Loucy (cell line): ENCODE results near the gene CHERP.
A peak's percentile ranks its signal among the peaks of the same experiment; 100 is the strongest.

Experiments
- H2AFZ ChIP-seq: fragments of 200-600 bp; sonication (generic); 2 replicates; pipeline ENCODE4 v1.6.0; 2016; ENCODE audit warnings: antibody characterized with exemption, mild to moderate bottlenecking, low read length, moderate library complexity
- H3F3A ChIP-seq: fragments of 200-600 bp; 2 replicates; pipeline ENCODE4 v1.6.0; 2016; ENCODE audit warnings: antibody characterized with exemption, low read depth, mild to moderate bottlenecking
- H3K27me3 ChIP-seq: fragments of 200-600 bp; sonication (generic); 2 replicates; pipeline ENCODE4 v1.6.1; 2014; ENCODE audit warnings: low read length, mild to moderate bottlenecking; ENCODE audit not compliant: insufficient read depth, poor library complexity, severe bottlenecking
- H3K36me3 ChIP-seq: fragments of 200-600 bp; sonication (generic); 2 replicates; pipeline ENCODE4 v1.6.1; 2016; ENCODE audit warnings: low read length; ENCODE audit not compliant: insufficient read depth
- H3K4me1 ChIP-seq: fragments of 200-600 bp; sonication (generic); 2 replicates; pipeline ENCODE4 v1.5.1; 2014; ENCODE audit warnings: low read length, mild to moderate bottlenecking; ENCODE audit not compliant: insufficient read depth, poor library complexity, severe bottlenecking
- H3K4me2 ChIP-seq: fragments of 200-600 bp; sonication (generic); 2 replicates; pipeline ENCODE4 v1.6.0; 2014; ENCODE audit warnings: antibody characterized with exemption, low read length, low read depth, mild to moderate bottlenecking; ENCODE audit not compliant: poor library complexity, severe bottlenecking
- H3K4me3 ChIP-seq: fragments of 200-600 bp; sonication (generic); 2 replicates; pipeline ENCODE4 v1.5.1; 2014; ENCODE audit warnings: low read length, mild to moderate bottlenecking, mixed read lengths; ENCODE audit not compliant: poor library complexity, severe bottlenecking
- H3K79me2 ChIP-seq: fragments of 200-600 bp; sonication (generic); 2 replicates; pipeline ENCODE4 v1.6.1; 2014; ENCODE audit warnings: low read length; ENCODE audit not compliant: insufficient read depth
- H3K9ac ChIP-seq: fragments of 200-600 bp; sonication (generic); 2 replicates; pipeline ENCODE4 v1.6.0; 2014; ENCODE audit warnings: mild to moderate bottlenecking, low read depth, low read length, moderate library complexity; ENCODE audit not compliant: poor library complexity, severe bottlenecking
- H3K9me2 ChIP-seq: fragments of 200-600 bp; sonication (generic); replicated peaks from 2 replicates; pipeline ENCODE4 v1.6.1; 2016; ENCODE audit warnings: low read depth, low read length, mixed read lengths
- H3K9me3 ChIP-seq: fragments of 200-600 bp; sonication (generic); 2 replicates; pipeline ENCODE4 v1.6.1; 2014; ENCODE audit warnings: mild to moderate bottlenecking, antibody characterized with exemption, low read length, low read depth; ENCODE audit not compliant: insufficient read depth
- H4K20me1 ChIP-seq: fragments of 200-600 bp; sonication (generic); 2 replicates; pipeline ENCODE4 v1.6.0; 2014; ENCODE audit warnings: antibody characterized with exemption, low read length, mild to moderate bottlenecking; ENCODE audit not compliant: insufficient read depth, poor library complexity, severe bottlenecking
- EZH2phosphoT487 ChIP-seq: fragments of 200-600 bp; IDR thresholded peaks from 2 replicates; pipeline ENCODE4 v1.6.1; 2018; ENCODE audit warnings: antibody characterized with exemption, mild to moderate bottlenecking, moderate library complexity, borderline replicate concordance
- TF ChIP-seq, protein P1 (sequence below): fragments of 200-600 bp; sonication (generic); conservative IDR thresholded peaks from 2 replicates; pipeline ENCODE4 v1.5.1; 2014; ENCODE audit warnings: mild to moderate bottlenecking, antibody characterized with exemption, low read length

CHERP gene

DNA sequence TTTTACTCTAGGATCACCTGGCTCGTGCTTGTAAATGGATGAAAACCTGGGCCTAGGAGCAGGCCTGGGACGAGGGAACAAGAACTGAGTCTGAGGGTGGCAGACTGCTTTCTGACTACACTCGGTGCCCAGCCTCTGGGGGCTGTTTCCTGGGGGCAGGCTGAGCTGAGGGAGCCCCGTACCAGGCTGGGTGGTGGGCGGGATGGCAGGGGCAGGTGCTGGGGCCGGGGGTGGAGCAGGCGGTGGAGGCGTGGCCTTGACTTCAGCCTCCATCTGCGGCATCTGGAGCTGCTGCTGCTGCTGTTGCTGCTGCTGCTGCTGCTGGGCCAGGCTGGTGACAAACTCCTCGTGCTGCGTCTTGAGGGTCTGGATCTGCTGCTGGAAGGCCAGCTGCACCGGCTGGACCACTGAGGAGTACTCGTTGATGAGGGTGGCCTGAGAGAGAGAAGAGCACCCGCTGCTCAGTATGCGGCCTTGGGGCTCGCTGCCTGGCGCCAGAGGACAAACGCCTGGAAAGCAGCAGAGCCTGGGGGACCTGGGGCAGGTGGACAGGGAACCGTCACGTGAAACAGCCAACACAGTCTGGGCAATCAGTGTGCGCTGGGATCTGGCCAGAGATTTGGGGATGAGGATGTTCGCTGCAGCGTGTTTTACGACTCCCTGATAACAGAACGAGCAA is 12.6 kb downstream of the CHERP start:
- Histone ChIP-seq H3K9me3 (no peaks in the 10 kb centered on the region), H3K27me3 (no peaks in the 10 kb centered on the region), H3F3A (no peaks in the 10 kb centered on the region), H3K4me2 (no peak overlapping the region), H3K9ac (no peak overlapping the region), H3K36me3 (peaks cover 97% of the 10 kb centered on the region; the same call in 1 of the 2 replicates), H3K79me2 (no peaks in the 10 kb centered on the region; the same call in 1 of the 2 replicates), H3K4me3 (no peak overlapping the region), H3K9me2 (no peaks in the 10 kb centered on the region), H2AFZ (no peak overlapping the region), H3K4me1 (no peaks in the 10 kb centered on the region), H4K20me1 (peaks cover 4% of the 10 kb centered on the region)
- TF ChIP-seq, protein P1, sequence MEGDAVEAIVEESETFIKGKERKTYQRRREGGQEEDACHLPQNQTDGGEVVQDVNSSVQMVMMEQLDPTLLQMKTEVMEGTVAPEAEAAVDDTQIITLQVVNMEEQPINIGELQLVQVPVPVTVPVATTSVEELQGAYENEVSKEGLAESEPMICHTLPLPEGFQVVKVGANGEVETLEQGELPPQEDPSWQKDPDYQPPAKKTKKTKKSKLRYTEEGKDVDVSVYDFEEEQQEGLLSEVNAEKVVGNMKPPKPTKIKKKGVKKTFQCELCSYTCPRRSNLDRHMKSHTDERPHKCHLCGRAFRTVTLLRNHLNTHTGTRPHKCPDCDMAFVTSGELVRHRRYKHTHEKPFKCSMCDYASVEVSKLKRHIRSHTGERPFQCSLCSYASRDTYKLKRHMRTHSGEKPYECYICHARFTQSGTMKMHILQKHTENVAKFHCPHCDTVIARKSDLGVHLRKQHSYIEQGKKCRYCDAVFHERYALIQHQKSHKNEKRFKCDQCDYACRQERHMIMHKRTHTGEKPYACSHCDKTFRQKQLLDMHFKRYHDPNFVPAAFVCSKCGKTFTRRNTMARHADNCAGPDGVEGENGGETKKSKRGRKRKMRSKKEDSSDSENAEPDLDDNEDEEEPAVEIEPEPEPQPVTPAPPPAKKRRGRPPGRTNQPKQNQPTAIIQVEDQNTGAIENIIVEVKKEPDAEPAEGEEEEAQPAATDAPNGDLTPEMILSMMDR, result no peak
- no peak for TF ChIP-seq EZH2phosphoT487

DNA sequence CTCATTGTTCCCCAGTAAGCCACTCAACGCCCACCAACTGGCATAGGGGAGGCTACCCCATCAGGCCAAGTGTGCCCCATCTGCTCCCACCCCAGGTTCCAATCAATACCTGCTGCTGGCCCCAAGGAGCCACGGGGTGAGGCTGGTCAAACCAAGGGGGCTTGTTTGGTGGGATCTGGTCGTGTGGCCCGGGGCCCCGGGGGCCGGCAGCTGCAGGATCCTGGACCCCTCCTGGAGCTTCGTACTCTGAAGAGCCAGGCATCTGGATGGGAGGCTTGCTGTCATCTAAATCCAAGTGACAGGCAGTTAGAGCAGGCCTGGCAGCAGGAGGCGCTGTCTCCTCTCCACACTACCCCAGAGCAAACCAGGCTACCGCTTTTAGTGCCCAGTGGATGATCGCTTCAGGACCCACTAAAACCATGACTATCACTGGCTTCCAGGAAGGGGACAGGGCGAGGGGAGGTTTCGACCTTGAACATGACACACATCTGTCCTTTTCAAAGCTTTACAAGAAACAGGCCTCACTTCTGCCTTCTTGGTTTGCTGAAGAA is 14.2 kb downstream of the CHERP start:
- Histone ChIP-seq H3K9ac (no peak overlapping the region), H3K4me2 (no peak overlapping the region), H3K4me3 (no peak overlapping the region), H2AFZ (no peak overlapping the region), H3K9me2 (no peaks in the 10 kb centered on the region), H3K4me1 (no peaks in the 10 kb centered on the region), H4K20me1 (no peaks in the 10 kb centered on the region), H3K9me3 (no peaks in the 10 kb centered on the region), H3K36me3 (peaks cover 94% of the 10 kb centered on the region; the same call in 1 of the 2 replicates), H3K79me2 (no peaks in the 10 kb centered on the region; the same call in 1 of the 2 replicates), H3K27me3 (no peaks in the 10 kb centered on the region), H3F3A (no peaks in the 10 kb centered on the region)
- TF ChIP-seq EZH2phosphoT487, result no peak
- TF ChIP-seq, protein P1, result peak; percentile 74

DNA sequence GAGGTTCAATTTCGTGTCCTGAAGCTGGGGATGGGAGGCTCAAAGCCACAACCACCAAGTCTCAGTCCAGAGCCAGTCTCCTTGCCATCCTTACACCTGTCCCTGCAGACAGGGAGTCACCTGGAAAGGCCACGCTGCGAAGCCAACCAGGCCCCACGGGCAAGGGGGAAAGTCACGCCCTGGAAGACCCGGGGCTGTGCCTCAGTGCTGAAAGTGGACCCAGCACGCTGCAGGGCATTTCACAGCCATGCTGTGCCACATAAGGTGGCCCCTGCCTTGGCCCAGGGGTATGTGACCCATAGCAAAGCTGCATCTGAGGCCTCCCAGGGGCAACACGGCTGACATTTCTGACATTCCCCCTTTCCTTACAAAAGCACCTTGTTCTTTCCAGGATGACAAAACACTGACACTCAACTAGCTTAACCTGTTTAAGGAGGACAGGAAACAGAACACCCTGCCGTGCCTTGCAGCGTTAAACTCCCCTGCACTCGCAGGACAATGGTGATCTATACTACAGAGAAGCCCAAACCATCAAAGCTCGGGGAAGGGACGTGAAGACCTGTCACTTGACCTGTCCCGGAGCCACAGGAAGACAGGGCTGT is 14.8 kb downstream of the CHERP start:
- peaks cover 94% of the 10 kb centered on the region; the same call in 1 of the 2 replicates for H3K36me3 ChIP-seq
- H3K9me2 ChIP-seq, result no peaks in the 10 kb centered on the region
- H3K4me3 ChIP-seq, result no peak overlapping the region
- no peak overlapping the region for H3K9ac ChIP-seq
- no peak overlapping the region for H3K4me2 ChIP-seq
- no peaks in the 10 kb centered on the region for H4K20me1 ChIP-seq
- H3K27me3 ChIP-seq, result no peaks in the 10 kb centered on the region
- H3K79me2 ChIP-seq, result no peaks in the 10 kb centered on the region; the same call in 1 of the 2 replicates
- no peaks in the 10 kb centered on the region for H3F3A ChIP-seq
- no peaks in the 10 kb centered on the region for H3K9me3 ChIP-seq
- H3K4me1 ChIP-seq, result no peaks in the 10 kb centered on the region
- no peak overlapping the region for H2AFZ ChIP-seq
- TF ChIP-seq, protein P1, result no peak
- no peak for TF ChIP-seq EZH2phosphoT487
